ENCODE data around the gene TSHZ2.
"Not testable (repeated sequence)": the region's sequence is repeated elsewhere in the genome, so short reads cannot be mapped to it uniquely, and the experiment has no call there.

The TSHZ2 gene

DNA sequence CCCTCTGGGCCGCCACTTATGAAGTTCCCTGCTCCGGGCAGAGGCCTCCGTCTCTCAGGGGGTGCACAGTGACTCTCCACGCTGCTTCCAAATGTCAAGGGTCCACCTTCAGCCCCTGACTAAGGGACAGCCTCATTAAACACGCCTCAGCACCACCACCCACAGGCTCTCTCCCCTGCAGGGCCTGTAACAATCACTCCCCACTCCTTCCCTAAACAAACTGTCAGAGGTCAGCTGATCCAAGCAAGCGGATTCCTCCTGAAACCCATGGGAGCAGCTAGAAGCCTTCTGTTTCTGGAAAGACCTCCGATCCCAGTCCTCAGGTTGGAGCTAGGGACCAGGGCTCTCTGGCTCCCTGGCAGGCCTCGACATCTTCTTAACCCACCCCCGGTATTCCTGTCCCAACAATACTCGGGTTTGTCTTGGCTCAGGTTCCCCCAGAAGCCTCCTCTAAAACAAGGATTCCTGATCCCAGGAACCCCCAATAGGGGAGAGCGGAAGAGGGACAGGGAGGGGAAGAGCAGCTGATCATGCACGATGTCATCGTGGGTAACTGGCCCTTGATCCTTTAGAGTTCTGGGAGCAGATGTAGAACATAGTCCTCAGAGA, 440.5 kb downstream of the TSHZ2 start:
- in situ Hi-C loops (cut with HindIII; ENCODE audit: low pct_ligation_motif_present, low pct_unique_long_range_greater_than_20kb, low sequenced_read_pairs): no loop called here

DNA sequence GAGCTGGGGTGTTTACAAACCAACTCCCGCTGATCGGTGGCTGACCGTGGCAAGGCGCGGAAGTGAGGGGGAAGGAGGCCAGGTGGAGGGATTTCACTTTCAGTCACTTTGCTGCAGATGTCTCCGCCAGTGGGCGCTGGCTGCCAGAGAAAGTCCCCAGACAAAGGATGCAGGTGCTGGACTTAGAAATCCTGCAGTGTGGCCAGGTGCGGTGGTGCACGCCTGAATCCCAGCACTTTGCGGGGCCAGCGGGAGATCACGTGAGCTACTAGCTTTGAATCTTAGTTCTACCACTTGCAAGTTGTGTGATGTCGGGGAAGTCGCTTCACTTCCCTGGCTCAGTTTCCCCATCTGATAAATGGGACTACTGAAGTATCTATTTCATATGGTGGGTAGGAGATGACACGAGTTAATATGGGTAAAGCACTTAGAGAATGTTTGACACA, 441.1 kb downstream of the TSHZ2 start:
- DNase-seq: no peak
- in situ Hi-C loops (cut with HindIII; ENCODE audit: low pct_ligation_motif_present, low pct_unique_long_range_greater_than_20kb, low sequenced_read_pairs): no loop called here

More for the DNA sequence above, 440.5 kb downstream of the TSHZ2 start:
- DNase-seq: no peak

DNA sequence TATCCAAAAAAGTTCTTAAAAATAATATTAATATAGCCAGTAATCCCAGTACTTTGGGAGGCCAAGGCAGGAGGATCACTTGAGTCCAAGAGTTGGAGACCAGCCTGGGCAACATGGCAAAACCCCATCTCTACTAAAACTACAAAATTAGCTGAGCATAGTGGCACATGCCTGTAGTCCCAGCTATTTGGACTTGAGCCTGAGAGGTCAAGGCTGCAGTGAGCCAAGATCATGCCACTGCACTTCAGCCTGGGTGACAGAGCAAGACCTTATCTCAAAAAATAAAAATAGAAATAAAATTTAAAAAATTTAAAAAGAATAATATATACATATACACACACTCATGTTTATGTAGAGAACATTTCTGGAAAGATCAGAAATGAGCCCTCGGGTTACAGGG, 441.7 kb downstream of the TSHZ2 start:
- in situ Hi-C loops (cut with HindIII; ENCODE audit: low pct_ligation_motif_present, low pct_unique_long_range_greater_than_20kb, low sequenced_read_pairs); DNase-seq: not testable (repeated sequence)

GRCh38 chr20:53419693-53420460, 447.7 kb downstream of the TSHZ2 start:
- in situ Hi-C loops (cut with HindIII; ENCODE audit: low pct_ligation_motif_present, low pct_unique_long_range_greater_than_20kb, low sequenced_read_pairs): no loop called here
- no peak for DNase-seq

DNA sequence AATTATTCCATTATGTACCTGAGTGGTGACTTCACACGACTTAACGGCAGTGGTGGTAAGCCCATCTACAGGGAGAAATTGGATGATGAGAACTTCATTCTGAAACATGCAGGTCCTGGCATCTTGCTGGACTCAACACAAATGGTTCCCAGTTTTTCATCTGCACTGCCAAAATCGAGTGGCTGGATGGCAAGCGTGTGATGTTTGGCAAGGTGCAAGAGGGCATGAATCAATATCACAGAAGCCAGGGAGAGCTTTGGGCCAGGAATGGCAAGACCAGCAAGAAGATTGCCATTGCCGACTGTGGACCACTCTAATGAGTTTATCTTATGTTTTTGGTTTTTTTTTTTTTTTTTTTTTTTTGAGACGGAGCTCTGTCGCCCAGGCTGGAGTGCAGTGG, 449.2 kb downstream of the TSHZ2 start:
- DNase-seq: no peak
- in situ Hi-C loops (cut with HindIII; ENCODE audit: low pct_ligation_motif_present, low pct_unique_long_range_greater_than_20kb, low sequenced_read_pairs): no loop called here

- no peak for DNase-seq
- in situ Hi-C loops (cut with HindIII; ENCODE audit: low pct_ligation_motif_present, low pct_unique_long_range_greater_than_20kb, low sequenced_read_pairs): no loop called here
These were observed 449.9 kb downstream of the TSHZ2 start for GRCh38 chr20:53422039-53422438.

GRCh38 chr20:53423587-53424146, 451.5 kb downstream of the TSHZ2 start:
- DNase-seq: no peak
- in situ Hi-C loops (cut with HindIII; ENCODE audit: low pct_ligation_motif_present, low pct_unique_long_range_greater_than_20kb, low sequenced_read_pairs): no loop called here

- in situ Hi-C loops (cut with HindIII; ENCODE audit: low pct_ligation_motif_present, low pct_unique_long_range_greater_than_20kb, low sequenced_read_pairs): no loop called here
- no peak for DNase-seq
These were observed 453.3 kb downstream of the TSHZ2 start for GRCh38 chr20:53425481-53425880.

DNA sequence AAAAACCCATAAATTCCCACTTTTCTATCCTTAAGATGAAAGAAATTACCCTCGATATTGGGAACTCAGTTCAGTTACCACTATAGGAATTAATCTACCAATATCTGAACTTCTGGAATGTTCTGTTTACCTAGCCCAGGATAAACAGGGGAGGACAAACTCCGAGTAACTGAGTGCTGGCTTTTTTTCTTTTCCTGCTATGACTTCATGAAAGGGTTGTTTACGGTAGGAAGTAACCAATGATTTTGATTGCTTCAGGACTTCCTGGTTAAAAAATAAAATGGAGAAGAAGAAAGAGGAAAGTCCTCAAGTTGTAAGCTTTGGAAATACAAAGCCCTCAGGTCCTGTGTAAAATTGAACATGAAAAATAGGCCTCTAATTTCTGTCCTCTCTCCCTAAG, 453.8 kb downstream of the TSHZ2 start:
- in situ Hi-C loops (cut with HindIII; ENCODE audit: low pct_ligation_motif_present, low pct_unique_long_range_greater_than_20kb, low sequenced_read_pairs): no loop called here
- no peak for DNase-seq

DNA sequence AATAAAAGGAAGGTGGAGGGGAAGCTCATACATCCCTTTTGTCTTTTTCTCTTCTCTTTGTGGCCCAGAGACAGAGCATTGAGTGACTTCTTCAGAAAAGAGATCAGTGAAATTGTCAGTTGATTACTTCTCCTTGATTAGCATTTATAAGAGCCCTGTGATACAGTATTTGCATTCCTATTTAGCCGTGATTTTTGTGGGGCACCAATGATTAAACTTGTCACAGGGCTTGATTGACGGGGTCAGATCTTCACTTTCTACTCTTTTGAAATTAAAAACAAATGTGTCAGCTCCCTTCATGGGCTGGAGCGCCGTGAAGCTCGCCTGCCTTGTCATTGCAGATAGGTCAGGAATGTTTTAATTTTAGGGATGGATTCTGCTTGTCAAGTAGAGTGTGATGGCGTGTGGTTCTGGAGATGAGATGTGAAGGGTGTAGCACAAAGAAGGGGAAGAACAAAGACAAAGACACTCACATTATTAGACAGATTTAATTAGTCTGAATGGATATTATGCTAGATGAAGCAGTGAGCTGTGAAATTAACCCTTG, 454.7 kb downstream of the TSHZ2 start:
- in situ Hi-C loops (cut with HindIII; ENCODE audit: low pct_ligation_motif_present, low pct_unique_long_range_greater_than_20kb, low sequenced_read_pairs): no loop called here
- DNase-seq: no peak

- in situ Hi-C loops (cut with HindIII; ENCODE audit: low pct_ligation_motif_present, low pct_unique_long_range_greater_than_20kb, low sequenced_read_pairs): no loop called here
- no peak for DNase-seq
These were observed 455.8 kb downstream of the TSHZ2 start for GRCh38 chr20:53427951-53428350.

DNA sequence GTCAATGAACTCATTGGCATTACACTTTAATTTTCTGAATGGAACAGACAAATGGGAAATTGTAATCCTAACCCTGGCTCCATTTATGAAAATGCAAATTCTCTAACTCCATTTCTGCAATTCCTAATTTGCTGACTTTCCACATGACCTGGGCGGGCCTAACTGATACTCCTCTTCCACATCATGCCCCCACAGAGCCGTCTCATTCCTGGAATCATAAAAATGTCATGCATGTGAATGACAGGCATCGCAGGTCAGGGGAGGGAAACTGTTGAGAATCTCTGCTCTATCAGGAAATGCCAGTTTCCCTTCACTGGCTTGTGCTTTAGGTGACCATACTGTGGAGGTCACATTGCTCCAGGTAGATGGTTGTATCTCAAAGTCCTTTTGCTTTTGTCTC, 456.4 kb downstream of the TSHZ2 start:
- no peak for DNase-seq
- in situ Hi-C loops (cut with HindIII; ENCODE audit: low pct_ligation_motif_present, low pct_unique_long_range_greater_than_20kb, low sequenced_read_pairs): no loop called here

- in situ Hi-C loops (cut with HindIII; ENCODE audit: low pct_ligation_motif_present, low pct_unique_long_range_greater_than_20kb, low sequenced_read_pairs): no loop called here
- DNase-seq: no peak
These were observed 456.8 kb downstream of the TSHZ2 start for GRCh38 chr20:53428996-53429395.

DNA sequence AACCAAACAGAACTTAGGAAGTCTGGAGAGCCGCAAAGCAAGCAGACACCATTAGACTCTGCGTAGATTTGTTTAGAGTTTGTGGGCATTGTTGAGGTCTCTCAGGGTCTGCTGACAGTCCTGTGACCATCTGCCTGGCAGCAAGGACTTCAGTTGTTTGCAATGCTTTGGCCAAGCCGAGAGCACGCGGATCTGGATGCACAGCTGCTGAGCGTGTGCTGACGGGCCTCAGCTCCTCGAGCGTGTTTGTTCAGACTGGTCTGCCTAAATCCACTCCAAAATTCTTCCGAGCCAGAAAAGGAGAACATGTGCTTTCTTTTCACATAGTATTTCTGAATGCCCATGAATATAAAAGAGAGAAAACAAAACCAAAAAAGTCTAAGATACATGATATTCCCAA, 462.5 kb downstream of the TSHZ2 start:
- DNase-seq: no peak
- in situ Hi-C loops (cut with HindIII; ENCODE audit: low pct_ligation_motif_present, low pct_unique_long_range_greater_than_20kb, low sequenced_read_pairs): no loop called here

- DNase-seq; in situ Hi-C loops (cut with HindIII; ENCODE audit: low pct_ligation_motif_present, low pct_unique_long_range_greater_than_20kb, low sequenced_read_pairs): not testable (repeated sequence)
These were observed 464.8 kb downstream of the TSHZ2 start for GRCh38 chr20:53436927-53437326.

DNA sequence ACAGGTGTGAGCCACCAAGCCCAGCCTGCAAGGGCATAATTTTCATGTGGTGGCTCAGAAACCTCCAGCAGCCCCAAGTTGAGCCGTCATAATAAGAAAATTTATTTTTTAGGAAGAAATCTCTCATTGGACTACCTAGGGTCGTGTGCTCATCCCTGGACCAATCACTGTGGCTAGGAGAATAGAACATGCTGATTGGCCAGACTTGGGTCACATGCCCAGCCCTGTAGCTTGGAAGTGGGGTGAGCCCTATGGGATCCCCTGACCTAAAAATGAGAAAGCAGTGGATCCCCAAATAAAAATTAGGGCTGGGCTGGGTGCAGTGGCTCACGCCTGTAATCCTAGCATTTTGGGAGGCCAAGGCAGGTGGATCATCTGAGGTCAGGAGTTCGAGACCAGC, 466.2 kb downstream of the TSHZ2 start:
- DNase-seq: no peak
- in situ Hi-C loops (cut with HindIII; ENCODE audit: low pct_ligation_motif_present, low pct_unique_long_range_greater_than_20kb, low sequenced_read_pairs): no loop called here

GRCh38 chr20:53439046-53439445, 466.9 kb downstream of the TSHZ2 start:
- no peak for DNase-seq
- in situ Hi-C loops (cut with HindIII; ENCODE audit: low pct_ligation_motif_present, low pct_unique_long_range_greater_than_20kb, low sequenced_read_pairs): no loop called here

DNA sequence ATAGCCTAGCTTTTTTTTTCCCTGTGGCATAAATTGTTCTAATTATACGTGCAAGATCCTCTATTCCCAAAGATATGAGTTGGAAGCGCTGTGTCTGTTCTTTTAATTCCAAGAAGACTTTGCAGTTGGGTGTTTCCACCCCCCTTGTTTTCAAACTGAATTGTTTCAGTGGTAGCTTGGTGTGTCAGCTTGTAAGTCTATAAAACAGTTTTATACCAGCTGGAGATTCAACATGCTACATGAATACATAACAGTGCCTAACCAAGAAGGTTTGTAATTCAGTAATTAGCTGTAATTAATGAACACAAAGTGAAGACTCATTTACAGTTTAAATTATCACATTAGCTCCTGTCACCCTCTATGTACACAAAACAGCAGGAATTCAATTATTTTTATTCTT, 467.5 kb downstream of the TSHZ2 start:
- no peak for DNase-seq
- in situ Hi-C loops (cut with HindIII; ENCODE audit: low pct_ligation_motif_present, low pct_unique_long_range_greater_than_20kb, low sequenced_read_pairs): no loop called here

DNA sequence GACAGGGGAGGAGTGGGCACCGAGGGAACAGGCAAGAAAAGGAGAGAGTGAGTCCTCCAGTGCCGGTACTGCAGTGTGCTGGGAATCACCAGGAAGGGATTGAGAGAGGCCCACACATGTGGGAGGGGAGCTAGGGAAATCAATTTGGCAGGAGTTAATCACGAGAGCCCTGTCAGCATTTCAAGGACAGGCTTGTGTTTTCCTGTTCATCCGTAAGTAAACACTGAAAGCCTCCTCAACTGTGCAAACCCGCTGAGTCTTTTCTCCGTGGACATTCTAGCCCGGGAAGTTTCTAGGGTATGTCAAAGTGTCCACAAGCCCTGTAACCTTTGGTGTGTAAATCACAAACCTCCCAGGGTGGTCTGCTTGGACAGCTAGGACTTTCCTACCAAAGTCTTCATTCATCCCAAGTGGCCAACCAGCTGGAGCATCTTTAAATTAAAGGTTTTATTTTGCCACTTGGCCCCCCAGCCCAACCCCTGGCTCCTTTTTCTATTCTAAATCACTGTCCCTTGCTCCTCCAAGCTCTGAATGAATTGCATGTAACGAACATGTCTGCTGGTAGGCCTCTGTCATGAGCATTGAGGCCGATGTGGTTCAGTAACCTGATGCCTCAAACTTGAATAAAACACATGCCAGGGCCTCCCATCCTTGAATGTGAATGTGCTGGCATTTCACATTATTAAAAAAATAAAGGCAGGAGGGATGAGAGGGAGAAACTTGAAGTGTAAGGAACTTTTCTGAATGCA, 472.4 kb downstream of the TSHZ2 start:
- DNase-seq: no peak
- in situ Hi-C loops (cut with HindIII; ENCODE audit: low pct_ligation_motif_present, low pct_unique_long_range_greater_than_20kb, low sequenced_read_pairs): no loop called here

All from ACHN (cell line).